ENCODE measurements around the gene ZNF8.

The ZNF8 gene

GRCh38 chr19:58326914-58327726 is 48.4 kb downstream of the ZNF8 start, which contains the start of gene ZSCAN22:
ZSCAN22 (plus strand) TSS chr19:58326994; CDS start chr19:58334803, 7,809 bp downstream.
- TF ChIP-seq, protein P1, sequence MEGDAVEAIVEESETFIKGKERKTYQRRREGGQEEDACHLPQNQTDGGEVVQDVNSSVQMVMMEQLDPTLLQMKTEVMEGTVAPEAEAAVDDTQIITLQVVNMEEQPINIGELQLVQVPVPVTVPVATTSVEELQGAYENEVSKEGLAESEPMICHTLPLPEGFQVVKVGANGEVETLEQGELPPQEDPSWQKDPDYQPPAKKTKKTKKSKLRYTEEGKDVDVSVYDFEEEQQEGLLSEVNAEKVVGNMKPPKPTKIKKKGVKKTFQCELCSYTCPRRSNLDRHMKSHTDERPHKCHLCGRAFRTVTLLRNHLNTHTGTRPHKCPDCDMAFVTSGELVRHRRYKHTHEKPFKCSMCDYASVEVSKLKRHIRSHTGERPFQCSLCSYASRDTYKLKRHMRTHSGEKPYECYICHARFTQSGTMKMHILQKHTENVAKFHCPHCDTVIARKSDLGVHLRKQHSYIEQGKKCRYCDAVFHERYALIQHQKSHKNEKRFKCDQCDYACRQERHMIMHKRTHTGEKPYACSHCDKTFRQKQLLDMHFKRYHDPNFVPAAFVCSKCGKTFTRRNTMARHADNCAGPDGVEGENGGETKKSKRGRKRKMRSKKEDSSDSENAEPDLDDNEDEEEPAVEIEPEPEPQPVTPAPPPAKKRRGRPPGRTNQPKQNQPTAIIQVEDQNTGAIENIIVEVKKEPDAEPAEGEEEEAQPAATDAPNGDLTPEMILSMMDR (IDR thresholded peaks at IDR 0.05; ENCODE audit: extremely low read depth, missing control alignments): no peak
- DNase-seq (ENCODE audit: low spot score): peak; percentile 92

GRCh38 chr19:58328999-58329398 is 50.2 kb downstream of the ZNF8 start:
- DNase-seq (ENCODE audit: low spot score): no peak
- TF ChIP-seq, protein P1 (IDR thresholded peaks at IDR 0.05; ENCODE audit: extremely low read depth, missing control alignments): no peak

- TF ChIP-seq, protein P1 (IDR thresholded peaks at IDR 0.05; ENCODE audit: extremely low read depth, missing control alignments): no peak
- no peak for DNase-seq (ENCODE audit: low spot score)
These were observed 51.7 kb downstream of the ZNF8 start for GRCh38 chr19:58330458-58330857.

DNA sequence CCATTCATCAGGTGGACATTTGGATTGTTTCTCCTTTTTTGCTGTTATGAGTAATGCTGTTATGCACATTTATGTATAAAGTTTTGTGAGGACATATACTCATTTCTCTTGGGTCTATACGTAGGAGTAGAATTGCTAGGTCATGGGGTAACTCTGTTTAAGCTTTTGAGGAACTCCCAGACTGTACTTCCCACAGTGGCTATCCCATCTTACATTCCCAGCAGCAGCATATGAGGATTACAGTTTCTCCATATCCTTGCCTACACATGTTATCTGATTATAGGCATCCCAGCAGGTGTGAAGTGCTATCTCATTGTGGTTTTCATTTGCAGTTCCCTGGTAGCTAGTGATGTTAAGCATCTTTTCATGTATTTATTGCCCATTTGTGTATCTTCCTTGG is 53.9 kb downstream of the ZNF8 start:
- TF ChIP-seq, protein P1 (IDR thresholded peaks at IDR 0.05; ENCODE audit: extremely low read depth, missing control alignments): no peak

GRCh38 chr19:58334691-58335249 is 56.0 kb downstream of the ZNF8 start:
- TF ChIP-seq, protein P1 (IDR thresholded peaks at IDR 0.05; ENCODE audit: extremely low read depth, missing control alignments): no peak
- DNase-seq (ENCODE audit: low spot score): no peak

More for the DNA sequence above, 53.9 kb downstream of the ZNF8 start:
- DNase-seq (ENCODE audit: low spot score): no peak

DNA sequence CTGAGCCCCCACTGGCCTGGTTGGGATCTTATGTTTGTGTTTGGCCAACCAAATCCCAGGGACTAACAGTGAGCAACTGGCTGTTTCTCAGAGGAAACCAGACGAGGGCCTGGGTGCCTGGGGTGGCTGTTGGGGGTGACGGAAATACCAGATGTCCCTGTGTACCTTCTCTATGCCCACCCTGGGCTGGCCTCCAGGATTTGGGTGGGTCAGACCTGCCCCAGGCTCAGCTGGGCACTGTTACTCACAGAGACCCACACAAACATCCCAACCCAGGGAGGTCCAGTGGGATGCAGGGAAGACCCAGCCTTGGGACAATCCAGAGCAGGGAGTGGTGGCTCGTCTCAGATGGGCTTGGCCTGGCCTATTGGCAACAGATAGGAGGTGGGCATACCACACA is 56.9 kb downstream of the ZNF8 start:
- DNase-seq (ENCODE audit: low spot score): no peak
- TF ChIP-seq, protein P1 (IDR thresholded peaks at IDR 0.05; ENCODE audit: extremely low read depth, missing control alignments): no peak

DNA sequence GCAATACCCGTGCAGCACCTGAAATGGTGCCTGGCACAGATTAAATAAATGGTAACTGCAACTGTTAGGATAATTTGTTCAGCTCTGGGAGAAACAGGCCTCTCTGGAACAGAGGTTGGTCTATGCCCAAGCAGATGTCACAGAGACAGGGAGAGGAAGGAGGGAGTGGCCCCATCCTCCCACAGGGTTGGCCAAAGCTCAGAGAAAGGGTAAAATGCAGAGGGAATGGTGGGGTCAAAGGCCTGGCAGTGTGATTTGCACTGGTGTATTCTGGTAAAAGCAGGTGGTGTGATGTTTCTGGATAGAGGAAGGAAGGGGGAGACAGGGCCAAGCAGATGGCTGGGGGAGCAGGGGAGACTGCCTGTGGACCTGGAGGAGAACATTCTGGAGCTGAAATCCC is 57.5 kb downstream of the ZNF8 start:
- TF ChIP-seq, protein P1 (IDR thresholded peaks at IDR 0.05; ENCODE audit: extremely low read depth, missing control alignments): no peak
- DNase-seq (ENCODE audit: low spot score): no peak
